ENCODE measurements around the gene ABI3BP. TPM values are rescaled to one million over a fixed set of nuclear protein-coding genes. Genes with fewer than 3 reads are reported as not detected.

Gene ABI3BP
- total RNA-seq, 1 donor from 2014 or later = 43.0 TPM

DNA sequence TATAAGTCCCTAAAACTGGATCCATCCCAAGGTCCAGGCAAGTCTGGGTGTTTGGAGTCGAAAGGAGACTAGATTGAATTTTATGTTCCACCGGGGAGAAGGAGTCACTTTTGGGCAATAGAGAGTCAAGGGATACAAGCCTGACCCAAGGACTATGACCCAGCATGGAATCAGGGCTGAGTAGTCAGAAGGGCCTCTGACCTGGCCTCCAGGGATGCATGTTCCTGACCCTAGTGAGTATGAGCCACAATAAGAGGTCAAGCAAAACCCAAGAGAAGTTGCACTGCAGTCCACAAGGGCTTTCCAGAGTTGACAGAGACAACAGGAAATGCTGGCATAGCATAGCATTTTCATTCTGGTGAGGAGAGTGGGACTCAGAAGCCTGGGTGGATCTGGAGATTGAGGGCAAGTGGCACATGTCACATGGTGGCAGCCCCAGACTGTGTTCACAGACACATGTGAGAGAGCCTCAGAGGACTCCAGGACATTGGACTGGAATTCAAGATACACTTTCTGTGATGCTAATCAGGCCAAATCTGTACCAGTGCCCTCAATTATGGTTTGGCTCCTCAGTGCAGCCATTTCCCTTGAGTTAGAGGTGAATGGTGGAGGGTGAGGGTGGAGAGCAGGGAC lies 217.0 kb downstream of the ABI3BP start:
- DNase-seq (ENCODE audit: low spot score) = no peak

DNA sequence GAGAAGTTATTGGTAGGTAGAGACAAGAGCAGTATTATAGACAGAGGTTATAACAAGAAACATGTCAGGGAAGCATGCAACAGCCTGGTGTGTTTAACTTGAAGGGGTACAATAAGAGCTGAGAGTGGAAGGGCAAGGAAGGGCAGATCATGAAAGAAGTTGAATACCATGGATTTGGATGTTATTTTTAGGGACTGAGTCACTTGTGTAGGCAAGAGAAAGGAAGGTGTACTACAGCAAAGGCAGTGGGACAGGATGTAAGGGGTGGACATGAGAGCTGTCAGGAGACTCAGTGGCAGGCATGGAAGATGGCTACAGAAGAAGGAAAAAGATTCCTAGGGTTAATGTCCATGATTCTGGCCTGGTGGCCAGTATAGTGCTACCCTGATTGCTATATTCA lies 217.6 kb downstream of the ABI3BP start:
- no peak for DNase-seq (ENCODE audit: low spot score)

DNA sequence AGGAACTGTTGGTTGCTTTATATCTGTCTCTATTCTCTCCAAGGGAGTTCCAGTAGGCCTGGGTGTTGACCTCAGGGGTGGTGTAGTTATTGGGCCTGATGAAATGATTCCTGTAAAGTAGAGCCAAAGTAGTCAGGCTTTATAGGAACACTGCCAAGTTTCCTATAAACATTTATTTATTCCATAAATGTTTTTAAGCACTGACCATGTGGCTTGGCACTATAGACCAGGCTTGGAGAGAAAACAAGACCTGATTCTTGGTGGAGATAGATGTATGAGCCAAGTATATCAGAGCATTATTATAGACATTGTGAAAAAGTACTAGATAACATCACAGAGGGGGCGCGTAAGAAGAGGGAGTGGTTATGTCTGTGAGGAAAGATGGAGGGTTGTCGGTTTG lies 218.0 kb downstream of the ABI3BP start:
- DNase-seq (ENCODE audit: low spot score) = no peak

DNA sequence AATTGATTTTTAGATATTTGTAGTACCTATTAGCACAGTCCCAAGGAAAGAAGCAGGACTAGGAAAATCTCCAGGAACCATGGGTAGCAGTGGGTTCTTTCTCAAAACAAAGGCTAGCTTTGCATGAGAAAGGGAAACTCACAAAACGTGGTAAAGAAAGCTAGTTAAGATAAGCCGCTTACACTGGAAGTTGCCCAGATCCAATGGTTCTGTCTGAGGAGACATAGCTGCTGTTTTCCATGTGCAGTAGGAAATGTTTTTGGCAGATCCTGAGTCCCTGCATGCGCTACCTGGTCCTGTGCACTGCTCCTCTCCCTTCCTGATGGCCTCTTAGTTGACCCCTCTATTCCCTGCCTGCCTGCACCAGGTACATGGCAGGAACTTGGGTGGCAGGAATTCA lies 223.5 kb downstream of the ABI3BP start:
- DNase-seq (ENCODE audit: low spot score) = no peak

DNA sequence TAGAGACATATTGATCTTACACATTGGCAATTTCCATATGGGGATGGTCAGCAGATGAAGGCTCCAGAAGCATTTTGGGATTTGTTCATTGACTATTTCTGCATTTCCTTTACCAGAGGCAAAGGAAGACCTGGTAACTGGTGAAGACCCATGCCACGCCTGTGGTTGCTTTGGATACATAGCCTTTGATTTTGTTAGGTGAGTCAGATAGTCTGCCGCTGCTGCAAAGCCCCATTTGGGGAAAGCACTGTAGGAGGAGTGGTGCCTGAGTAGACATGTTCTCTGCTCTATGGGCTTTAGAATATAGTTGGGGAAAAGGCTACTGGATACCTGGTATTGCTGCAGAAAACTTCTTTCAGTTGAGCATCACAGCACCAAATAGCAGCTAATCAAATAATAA lies 227.2 kb downstream of the ABI3BP start:
- DNase-seq (ENCODE audit: low spot score) = no peak

DNA sequence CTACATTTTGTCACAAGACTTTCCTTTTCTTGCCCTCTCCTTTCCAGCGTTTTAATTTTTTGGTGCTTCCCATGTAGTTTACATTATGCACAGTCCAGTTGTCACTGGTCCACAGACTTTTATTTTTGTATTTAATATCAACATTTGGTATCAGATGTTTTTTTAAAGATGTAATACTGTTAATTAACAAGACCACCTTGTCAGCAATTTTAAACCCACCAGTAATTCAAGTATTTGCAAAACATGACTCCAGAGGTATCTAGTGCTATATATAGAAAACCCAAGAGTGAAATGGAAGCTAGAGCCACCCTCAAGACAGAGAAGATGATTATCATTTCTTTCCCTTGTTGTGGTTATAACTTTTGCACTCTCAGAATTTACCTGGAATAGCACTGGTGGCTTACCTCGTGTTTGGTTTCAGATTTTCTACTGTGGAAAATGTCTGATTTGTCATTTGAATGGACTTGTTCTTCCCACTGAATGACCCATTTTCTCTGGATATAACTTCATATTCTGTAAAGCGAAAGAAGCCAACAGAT lies 227.7 kb downstream of the ABI3BP start:
- DNase-seq (ENCODE audit: low spot score) = no peak

DNA sequence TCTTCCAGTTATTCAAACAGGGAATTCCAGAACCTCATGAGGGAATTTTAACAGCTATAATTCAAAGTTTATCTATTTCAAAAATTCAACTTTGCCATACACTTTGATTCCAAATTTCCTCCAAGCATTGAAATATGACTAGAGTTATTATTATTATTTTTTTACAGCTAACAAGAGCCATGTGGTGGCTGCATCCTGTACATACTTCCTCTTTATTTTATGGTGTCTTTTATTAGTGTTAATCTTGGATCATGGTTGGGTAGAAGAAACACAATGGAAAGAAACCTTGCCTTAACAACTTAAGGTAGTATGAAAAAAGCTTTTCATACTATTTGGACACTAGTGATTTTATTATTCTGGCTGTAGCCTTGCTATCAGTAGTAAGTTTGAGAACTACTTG lies 231.3 kb downstream of the ABI3BP start:
- no peak for DNase-seq (ENCODE audit: low spot score)

DNA sequence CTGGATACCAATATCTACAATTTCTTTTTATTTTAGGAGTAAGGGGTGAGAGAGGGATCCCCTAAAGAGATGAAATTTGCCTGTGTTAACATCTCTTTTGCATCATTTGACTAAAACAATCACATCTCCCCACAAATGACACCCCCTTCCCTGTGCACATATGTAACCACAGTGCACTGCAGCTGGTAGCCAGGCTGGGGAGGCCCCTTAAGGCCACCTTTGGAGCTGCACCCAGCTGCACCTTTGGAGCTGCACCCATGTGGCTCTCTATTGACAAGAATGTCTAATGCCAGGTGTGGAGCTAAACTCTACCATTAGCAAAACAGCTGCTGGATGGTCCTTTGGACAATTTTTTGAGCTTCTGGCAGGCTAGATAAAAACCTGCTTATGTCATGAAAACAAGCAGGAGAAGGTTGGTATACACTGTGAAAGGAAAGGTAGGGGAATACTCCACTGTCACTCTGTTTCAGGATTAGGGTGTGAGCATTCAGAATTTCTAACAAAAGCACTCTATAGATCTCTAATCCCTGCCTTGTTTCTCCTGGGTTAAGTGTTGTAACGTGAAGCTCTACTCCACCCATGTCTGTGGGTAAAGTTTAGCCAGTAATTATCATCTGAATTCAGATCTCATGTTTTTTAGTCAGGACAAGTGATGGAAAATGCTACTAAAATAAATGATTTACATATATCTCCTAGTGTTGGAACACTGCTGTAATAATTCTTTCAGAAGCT lies 231.8 kb downstream of the ABI3BP start:
- no peak for DNase-seq (ENCODE audit: low spot score)

DNA sequence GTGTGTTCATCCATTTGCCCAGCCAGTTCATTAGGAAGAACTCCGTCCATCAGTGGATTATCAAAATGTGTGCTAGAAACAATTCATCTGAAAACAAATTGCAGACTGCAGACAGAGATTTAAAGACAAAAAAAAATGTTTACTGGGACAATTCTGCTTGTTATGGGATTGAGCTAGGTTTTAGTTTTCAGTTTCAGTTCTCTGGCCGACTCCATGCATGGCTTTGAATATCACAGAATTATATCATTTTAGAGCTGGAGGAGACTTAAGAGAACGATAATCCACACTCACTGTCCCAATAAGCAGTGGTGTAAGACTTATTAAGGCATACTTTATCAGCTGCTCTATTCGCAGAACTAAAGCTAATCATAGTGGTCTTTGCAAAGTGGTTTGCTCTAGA lies 232.8 kb downstream of the ABI3BP start:
- no peak for DNase-seq (ENCODE audit: low spot score)

DNA sequence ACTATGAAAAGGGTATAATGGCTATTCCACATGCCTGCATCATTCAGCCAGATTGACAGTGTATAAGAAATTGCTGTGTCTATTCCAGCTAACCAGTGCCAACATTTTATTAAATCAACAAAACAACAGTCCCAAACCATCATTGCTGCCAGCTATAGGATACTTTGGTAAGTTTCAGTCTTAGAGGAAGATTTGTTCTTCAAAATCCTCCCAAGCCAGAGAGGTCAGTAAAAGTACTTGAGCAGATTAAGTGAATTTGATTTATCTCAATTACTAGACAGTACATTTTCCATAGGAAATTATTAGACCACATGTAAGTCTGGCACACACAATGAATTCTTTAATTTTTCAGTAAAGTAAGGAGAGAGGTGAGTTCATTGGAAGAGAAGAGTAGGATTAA lies 233.3 kb downstream of the ABI3BP start:
- DNase-seq (ENCODE audit: low spot score) = no peak

DNA sequence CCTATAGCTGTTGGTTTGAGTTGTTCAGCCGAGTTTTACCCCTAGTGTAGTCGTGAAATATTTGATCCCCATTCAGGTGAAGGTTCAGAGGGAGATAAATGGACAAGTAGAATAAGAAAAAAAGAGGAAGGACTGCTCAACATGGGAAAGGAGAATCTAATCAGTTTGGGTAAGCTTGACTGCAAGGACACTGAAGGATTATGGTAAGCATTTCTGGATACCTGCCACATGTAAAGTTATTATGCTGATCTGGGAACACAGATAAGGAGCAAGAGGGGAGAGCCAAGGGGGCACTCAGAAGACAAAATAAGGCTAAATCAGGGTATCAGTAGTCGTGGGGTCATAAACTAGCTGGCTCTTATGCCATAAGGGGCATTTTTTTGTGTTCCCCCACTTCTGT lies 234.1 kb downstream of the ABI3BP start:
- no peak for DNase-seq (ENCODE audit: low spot score)

DNA sequence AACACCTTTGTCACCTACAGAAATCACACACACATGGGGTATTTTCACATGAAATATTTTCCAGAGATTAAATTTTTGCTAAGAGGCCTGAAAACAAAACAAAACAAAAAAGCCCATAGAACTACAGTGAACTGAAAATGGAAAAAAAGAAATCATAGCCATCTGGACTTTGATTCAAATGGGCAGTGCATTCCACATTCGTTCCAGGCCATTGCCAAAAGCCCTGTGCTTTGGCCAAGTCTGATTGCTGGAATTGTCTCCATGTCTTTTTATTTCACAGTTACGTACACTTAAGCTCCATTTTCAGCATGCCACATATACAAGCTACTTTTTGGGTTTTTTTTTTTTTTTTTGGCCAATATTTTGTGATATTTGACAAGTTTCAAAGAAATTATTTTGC lies 236.8 kb downstream of the ABI3BP start:
- no peak for DNase-seq (ENCODE audit: low spot score)

DNA sequence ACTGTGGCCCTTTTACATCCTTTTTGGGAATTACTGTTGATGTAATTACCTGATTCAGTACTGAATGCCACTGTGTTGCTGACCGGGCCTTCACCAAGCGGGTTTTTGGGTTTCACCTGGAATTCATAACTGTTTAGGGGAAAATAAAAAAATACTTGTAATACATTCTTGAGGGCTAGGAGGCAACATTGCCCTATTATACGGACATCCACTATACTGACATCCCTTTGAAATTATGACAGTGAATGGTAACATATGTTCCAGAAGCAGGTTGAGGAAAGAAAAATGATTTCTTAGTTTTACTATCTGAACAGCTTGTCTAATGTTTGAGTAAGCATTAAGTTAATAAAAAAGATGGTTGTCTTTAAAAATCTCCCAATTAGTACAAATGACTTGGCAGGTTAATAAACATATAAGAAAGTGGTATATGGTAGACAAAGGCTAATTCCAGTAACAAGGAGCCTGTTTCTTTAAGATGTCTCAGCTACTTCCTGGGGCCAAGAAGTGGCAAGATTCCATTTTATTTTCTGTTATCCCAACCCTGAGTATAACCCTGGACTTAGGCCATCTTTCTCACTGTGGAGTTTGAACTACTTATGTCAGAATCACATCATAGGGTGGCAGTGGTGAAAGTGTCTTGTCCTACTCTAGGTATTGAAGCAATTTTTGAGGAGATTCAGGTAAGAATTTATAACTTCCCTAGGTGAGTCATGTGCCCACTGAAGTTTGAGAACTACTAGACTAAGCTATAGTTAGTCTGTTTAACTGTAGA lies 238.5 kb downstream of the ABI3BP start:
- DNase-seq (ENCODE audit: low spot score) = no peak

DNA sequence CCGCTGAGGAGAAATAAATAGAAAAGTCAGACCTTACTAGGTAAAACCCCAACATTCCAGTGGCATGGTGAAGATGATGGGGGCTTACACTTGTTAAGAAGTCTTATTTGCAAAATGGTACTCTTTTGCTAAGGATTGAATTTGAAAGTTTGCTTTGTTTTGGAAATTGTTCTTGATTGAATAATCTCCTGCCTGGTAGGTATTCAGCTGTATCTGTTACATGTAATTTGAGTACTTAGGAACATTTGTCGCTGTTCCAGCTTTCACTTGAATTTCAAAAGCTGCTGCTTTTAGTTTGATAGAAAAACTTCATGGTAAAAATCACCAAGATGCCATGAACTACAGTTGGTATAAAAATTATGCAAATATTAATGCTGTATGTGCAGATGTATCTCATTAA lies 239.4 kb downstream of the ABI3BP start:
- DNase-seq (ENCODE audit: low spot score) = no peak

DNA sequence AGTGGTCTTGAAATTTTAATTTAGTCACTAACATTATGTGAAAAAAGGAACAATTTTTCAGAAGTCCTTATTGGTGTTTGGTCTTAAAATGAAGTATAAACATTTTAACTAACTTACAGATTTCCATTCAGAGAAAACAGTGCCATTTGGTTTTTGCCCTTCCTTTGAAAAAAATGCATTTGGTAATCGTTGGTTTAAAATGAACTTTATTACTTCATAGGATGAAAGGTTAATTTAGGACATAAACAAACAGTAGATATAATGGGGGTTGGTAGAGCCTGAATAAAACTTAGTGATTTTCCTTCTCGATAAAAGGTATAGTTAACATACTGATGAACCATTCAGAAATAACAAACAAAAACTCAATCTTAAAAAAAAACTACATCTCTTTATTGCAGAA lies 244.3 kb downstream of the ABI3BP start:
- no peak for DNase-seq (ENCODE audit: low spot score)

DNA sequence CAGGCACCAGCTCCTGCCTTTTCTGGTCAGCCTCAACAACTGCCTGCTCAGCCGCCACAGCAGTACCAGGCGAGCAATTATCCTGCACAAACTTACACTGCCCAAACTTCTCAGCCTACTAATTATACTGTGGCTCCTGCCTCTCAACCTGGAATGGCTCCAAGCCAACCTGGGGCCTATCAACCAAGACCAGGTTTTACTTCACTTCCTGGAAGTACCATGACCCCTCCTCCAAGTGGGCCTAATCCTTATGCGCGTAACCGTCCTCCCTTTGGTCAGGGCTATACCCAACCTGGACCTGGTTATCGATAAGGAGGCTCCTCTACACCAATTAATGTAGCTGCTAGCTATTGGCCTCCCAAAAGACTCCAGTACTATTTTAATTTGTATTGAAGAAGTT lies 245.0 kb downstream of the ABI3BP start:
- no peak for DNase-seq (ENCODE audit: low spot score)

DNA sequence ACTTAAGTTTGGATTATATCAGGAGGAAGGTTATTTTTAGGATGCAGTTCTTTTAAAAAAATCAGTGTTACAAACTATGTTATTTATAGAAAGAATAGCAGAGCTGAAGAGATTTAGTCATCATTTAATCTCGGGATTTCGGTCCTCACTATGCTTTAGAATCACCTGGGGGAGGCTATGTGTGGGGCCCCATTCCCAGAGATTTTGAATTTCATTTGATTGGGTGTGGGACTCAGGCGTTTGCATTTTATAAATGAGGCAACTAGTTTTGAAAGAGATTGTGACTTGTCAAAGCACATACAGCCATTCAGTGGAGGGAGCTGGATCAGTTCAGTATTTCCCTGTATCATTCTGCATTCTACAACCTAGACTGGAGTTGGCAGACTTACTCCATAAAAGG lies 247.1 kb downstream of the ABI3BP start:
- DNase-seq (ENCODE audit: low spot score) = no peak

DNA sequence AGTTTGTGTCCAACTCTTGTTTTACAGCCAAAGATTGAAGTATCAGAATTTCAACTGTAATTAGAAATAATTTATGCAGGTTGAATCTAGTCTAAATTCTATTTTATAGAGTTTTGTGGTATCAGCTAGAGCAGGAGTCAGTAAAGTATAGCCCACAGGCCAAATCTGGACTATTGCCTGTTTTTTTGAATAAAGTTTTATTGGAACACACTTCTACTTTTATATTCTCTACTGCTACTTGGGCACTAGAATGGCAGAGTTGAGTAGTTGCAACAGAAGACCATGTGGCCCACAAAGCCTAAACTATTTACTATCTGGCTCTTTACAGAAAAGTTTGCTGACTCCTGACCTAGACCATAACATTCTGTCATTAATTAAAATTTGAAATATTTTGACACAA lies 247.6 kb downstream of the ABI3BP start:
- DNase-seq (ENCODE audit: low spot score) = no peak

DNA sequence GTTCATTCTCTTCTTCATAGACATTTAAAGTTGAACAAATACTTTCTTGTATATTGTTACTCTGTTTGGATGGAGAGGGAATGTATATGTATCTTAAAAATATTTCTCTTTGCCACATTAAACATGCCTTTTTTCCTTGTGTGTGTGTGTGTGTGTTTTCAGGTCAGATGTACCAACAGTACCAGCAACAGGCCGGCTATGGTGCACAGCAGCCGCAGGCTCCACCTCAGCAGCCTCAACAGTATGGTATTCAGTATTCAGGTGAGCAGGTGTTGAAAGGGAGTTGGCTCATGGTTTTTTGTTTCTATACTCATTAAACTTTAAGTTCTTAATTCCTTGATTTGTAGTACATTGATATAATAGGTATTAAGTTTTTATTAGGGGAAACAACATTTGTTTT lies 248.6 kb downstream of the ABI3BP start:
- DNase-seq (ENCODE audit: low spot score) = no peak

DNA sequence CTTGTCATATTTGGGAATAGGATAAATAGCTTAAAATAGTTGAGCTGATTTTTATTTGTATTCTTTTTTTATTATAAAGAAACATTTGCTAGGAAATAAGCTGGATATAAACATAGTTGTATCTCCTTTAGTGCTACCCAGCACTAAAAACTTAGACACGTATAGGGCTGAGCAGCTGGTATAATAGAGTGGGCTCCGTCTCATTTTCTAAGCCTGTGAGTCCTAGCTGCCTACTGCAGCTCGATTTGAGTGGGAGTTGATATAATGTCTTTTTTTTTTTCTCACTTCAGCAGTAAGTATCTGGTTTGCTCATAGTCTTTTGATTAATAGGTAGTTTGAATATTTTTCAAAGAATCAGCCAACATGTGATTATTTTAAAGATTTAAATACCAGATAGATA lies 249.7 kb downstream of the ABI3BP start:
- no peak for DNase-seq (ENCODE audit: low spot score)

DNA sequence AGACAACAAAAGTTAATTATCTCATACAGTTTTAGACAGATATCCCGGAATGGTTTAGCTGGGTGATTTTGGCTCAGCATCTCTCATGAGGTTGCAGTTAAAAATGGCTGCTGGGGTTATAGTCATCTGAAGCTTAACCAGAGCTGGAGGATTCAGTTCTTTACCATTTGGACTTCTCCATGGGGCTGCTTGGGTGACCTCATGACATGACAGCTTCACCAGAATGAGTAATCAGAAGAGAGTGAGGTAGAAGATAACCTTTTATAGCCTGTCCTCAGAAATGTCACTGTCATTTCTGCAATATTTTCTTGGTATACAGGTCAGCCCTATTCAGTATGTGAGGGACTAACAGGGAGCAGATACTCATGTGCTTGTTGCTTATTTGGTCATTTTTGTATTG lies 253.0 kb downstream of the ABI3BP start:
- DNase-seq (ENCODE audit: low spot score) = no peak

DNA sequence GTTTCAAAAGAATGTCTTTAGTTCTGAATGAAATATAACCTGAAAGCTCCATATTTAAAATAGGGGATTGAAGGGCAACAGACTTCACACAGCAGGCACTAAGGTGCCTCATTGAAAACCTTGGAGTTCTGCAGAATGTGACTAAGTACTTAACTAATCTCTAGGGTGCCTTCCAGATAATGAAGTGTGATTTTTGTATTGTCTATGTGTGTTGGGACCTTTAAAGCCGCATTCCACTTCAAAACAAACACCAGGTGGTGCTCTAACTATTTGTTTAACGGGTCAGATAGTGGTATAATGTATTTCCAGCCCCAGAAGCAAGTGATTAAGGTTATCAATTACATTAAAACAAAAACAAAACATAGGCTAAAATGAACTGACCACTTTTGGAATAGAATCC lies 255.9 kb downstream of the ABI3BP start:
- no peak for DNase-seq (ENCODE audit: low spot score)

DNA sequence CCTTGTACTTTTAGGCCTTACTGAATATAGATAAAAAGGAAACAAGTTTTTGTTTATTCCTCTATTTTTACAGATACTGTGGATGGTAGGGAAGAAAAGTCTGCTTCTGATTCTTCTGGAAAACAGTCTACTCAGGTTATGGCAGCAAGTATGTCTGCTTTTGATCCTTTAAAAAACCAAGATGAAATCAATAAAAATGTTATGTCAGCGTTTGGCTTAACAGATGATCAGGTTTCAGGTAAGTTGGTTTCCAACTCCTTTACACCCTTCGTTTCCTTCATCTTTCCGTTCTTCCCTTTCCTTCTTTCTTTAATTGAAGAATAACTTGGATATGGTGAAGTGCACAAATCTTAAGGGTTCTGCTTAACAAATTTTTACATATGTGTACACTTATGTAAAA lies 260.8 kb downstream of the ABI3BP start:
- DNase-seq (ENCODE audit: low spot score) = no peak

All from ureter (tissue), 1 donor.